CD4-positive, CD25-positive, alpha-beta regulatory T cell (primary cell): Measurements from ENCODE around the gene TF. TPM values are rescaled to one million over a fixed set of nuclear protein-coding genes. Genes with fewer than 3 reads are reported as not detected.

Source experiments
- ATAC-seq, 2 donors: fragments of 150-1000 bp; cut with Tn5 transposase; one replicate each; pipeline ENCODE4 v1.10.0; 2021; ENCODE audit warnings: low read depth in 2 of 2, moderate number of reproducible peaks in 2 of 2, moderate library complexity in 1 of 2
- DNase-seq, 3 donors: peaks; one replicate each; pipeline versions ENCODE4 v3.0.0 to v3.0.0-alpha.2; 2012 to 2022; ENCODE audit warnings: mixed read lengths in 1 of 3
- H3K27ac ChIP-seq: one replicate; pipeline ENCODE4 v1.7.0; 2013; ENCODE audit warnings: mild to moderate bottlenecking, low read length; ENCODE audit not compliant: insufficient read depth, poor library complexity, severe bottlenecking
- H3K27me3 ChIP-seq: one replicate; pipeline ENCODE4 v1.7.0; 2013; ENCODE audit warnings: low read length; ENCODE audit not compliant: control insufficient read depth, insufficient read depth
- H3K36me3 ChIP-seq: one replicate; pipeline ENCODE4 v1.7.0; 2013; ENCODE audit warnings: mild to moderate bottlenecking, low read length, moderate library complexity; ENCODE audit not compliant: control insufficient read depth, insufficient read depth
- H3K4me1 ChIP-seq: 2 replicates; pipeline ENCODE4 v1.7.0; 2013; ENCODE audit warnings: mild to moderate bottlenecking, low read length; ENCODE audit not compliant: insufficient read depth, control insufficient read depth, poor library complexity, severe bottlenecking
- H3K4me3 ChIP-seq: one replicate; pipeline ENCODE4 v1.7.0; 2013; ENCODE audit warnings: low read depth, mild to moderate bottlenecking, low read length, moderate library complexity
- H3K9me3 ChIP-seq, 2 experiments: 1 replicate in 1 of 2; 2 replicates in 1 of 2; pipeline ENCODE4 v1.7.0; 2013; ENCODE audit warnings: low read length in 2 of 2, mild to moderate bottlenecking in 1 of 2, moderate library complexity in 1 of 2; ENCODE audit not compliant: control insufficient read depth in 2 of 2
- H3K27ac Mint-ChIP-seq, 3 donors: one replicate each; pipeline ENCODE4 v1.8.0; 2020 to 2022; ENCODE audit warnings: mild to moderate bottlenecking in 3 of 3, mixed read lengths in 3 of 3, moderate library complexity in 2 of 3
- H3K27me3 Mint-ChIP-seq: one replicate; pipeline ENCODE4 v1.8.0; 2022; ENCODE audit warnings: mild to moderate bottlenecking, mixed read lengths
- H3K36me3 Mint-ChIP-seq: one replicate; pipeline ENCODE4 v1.8.0; 2020; ENCODE audit warnings: mixed read lengths
- H3K4me1 Mint-ChIP-seq, 4 donors: one replicate each; pipeline ENCODE4 v1.8.0; 2020 to 2022; ENCODE audit warnings: mixed read lengths in 4 of 4, mild to moderate bottlenecking in 1 of 4
- H3K4me3 Mint-ChIP-seq, 4 donors: one replicate each; pipeline ENCODE4 v1.8.0; 2020 to 2022; ENCODE audit warnings: mild to moderate bottlenecking in 4 of 4, mixed read lengths in 4 of 4, moderate library complexity in 3 of 4
- H3K9me3 Mint-ChIP-seq, 7 donors: one replicate each; pipeline ENCODE4 v1.8.0; 2020 to 2022; ENCODE audit warnings: mixed read lengths in 7 of 7, mild to moderate bottlenecking in 3 of 7, moderate library complexity in 2 of 7
- polyA plus RNA-seq, 4 donors: library from polyadenylated mRNA; unstranded; fragments of 300-500 nt; fragmentation: Illumina TruSeq; gene quantifications; one replicate each; pipeline ENCODE4 v1.2.3, GENCODE V29; 2021
- total RNA-seq: library from RNA; stranded (reverse); gene quantifications from one replicate; pipeline ENCODE4 v1.2.3, GENCODE V29; 2022

TF gene
- total and polyA plus RNA-seq, 5 donors from 2014 or later = 0.52 TPM; not detected in 4

- H3K36me3 ChIP-seq = no peaks in the 10 kb centered on the region
- H3K27me3 Mint-ChIP-seq = peaks cover 32% of the 10 kb centered on the region
These were observed 15.7 kb downstream of the TF start for GRCh38 chr3:133761605-133762484.

DNA sequence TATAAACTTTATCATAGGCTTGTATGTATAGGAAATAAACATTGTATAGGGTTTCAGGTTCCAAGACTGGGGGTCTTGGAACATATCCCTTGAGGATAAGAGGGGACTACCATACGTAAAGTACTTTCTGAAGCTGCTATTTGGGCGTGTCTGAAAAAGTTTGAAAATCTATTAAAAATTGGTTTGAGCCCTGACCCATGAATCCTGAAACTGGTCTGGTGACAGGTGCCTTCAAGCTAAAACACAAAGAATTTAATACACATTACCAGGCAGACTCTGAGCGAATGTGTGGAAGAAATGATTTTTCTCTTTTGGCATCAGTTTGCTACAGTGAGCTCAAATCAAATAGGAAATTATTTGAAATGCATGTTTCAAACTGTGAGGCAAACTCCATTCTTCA lies 16.3 kb downstream of the TF start:
- Histone ChIP-seq H3K27ac (no peak overlapping the region), H3K4me1 (no peaks in the 10 kb centered on the region), H3K9me3 (no peaks in the 10 kb centered on the region), H3K4me3 (no peak overlapping the region), H3K27me3 (peaks cover 12% of the 10 kb centered on the region), H3K36me3 (no peaks in the 10 kb centered on the region)
- Mint-ChIP-seq H3K9me3 (no peaks in the 10 kb centered on the region), H3K36me3 (no peaks in the 10 kb centered on the region), H3K4me1 (no peaks in the 10 kb centered on the region), H3K27ac (no peak overlapping the region), H3K4me3 (no peak overlapping the region), H3K27me3 (peaks cover 32% of the 10 kb centered on the region)
- ATAC-seq (no peak), DNase-seq (no peak)

More at GRCh38 chr3:133761605-133762484, 15.7 kb downstream of the TF start:
- Mint-ChIP-seq H3K9me3 (no peaks in the 10 kb centered on the region), H3K4me1 (no peaks in the 10 kb centered on the region), H3K27ac (no peak overlapping the region), H3K4me3 (no peak overlapping the region), H3K36me3 (no peaks in the 10 kb centered on the region)
- H3K4me1 ChIP-seq = no peaks in the 10 kb centered on the region
- H3K4me3 ChIP-seq = no peak overlapping the region
- no peaks in the 10 kb centered on the region for H3K9me3 ChIP-seq
- ATAC-seq = no peak
- peaks cover 11% of the 10 kb centered on the region for H3K27me3 ChIP-seq
- DNase-seq = no peak
- H3K27ac ChIP-seq = no peak overlapping the region

DNA sequence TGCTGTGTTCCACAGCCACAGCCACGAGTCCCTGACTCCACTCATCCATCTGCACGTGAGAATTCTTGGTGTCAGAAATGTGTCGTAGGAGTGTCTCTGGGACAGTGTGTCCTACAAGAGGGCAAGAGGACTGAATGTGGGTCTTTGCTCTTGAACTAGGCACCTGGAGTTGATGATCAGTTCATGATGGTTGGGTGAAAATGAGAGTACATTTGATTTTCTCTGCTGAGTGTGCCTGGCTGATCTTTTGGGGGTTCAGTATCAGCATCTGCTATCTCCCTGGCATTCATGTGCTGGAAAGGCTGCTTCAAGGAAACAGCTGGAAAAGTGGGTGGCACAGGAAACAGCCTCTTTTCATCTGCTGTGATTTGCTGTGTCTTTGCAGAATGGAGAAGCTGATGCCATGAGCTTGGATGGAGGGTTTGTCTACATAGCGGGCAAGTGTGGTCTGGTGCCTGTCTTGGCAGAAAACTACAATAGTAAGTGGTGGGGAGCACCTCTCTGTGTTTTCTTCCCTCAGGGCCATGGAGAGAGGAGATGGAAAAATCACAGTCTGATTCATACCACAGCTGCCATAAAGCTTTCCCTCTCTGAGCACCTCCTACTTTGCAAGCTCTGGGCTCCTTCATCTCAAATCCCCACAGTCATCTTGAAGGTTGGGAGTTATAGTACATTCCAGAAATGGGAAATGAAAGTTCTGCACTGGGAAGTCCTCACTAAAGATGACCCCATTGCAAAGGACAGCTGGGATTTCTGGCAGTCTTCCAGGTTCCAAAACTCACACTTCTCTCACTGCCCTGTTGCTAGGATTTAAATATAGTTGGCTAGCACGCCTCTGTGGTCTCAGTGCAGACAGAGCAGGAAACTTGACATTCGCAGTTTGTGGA lies 17.8 kb downstream of the TF start:
- peaks cover 22% of the 10 kb centered on the region for H3K27me3 Mint-ChIP-seq
- H3K27ac ChIP-seq = no peak overlapping the region
- DNase-seq (no peak), ATAC-seq (no peak)
- no peaks in the 10 kb centered on the region for H3K9me3 Mint-ChIP-seq
- no peak overlapping the region for H3K4me3 ChIP-seq
- H3K4me3 Mint-ChIP-seq = no peak overlapping the region
- no peaks in the 10 kb centered on the region for H3K36me3 Mint-ChIP-seq
- no peaks in the 10 kb centered on the region for H3K36me3 ChIP-seq
- no peaks in the 10 kb centered on the region for H3K4me1 ChIP-seq
- no peaks in the 10 kb centered on the region for H3K4me1 Mint-ChIP-seq
- peak overlapping the region in 1 of 3 donors; percentile 29 for H3K27ac Mint-ChIP-seq
- no peaks in the 10 kb centered on the region for H3K9me3 ChIP-seq
- H3K27me3 ChIP-seq = peaks cover 9% of the 10 kb centered on the region

DNA sequence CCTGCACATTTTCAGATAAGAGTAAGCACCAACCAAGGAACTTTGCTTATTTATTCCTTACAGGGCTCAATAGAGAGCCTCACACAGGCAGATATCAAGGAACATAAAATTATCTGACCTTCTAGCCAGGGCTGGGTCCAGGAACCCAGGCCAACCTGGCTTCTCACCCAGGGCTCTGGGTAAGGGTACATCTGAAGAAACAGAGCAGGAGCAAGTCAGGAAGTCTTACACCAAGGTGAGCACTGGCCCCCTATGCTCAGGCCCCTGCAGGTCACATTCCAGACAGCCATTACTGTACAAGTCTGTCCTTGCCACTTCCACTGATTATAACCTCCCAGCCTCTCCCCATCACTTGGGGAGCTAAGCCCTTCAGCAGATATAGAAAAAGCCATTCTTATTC lies 19.1 kb downstream of the TF start:
- Mint-ChIP-seq H3K9me3 (no peaks in the 10 kb centered on the region), H3K4me3 (no peak overlapping the region), H3K4me1 (no peaks in the 10 kb centered on the region), H3K27ac (no peak overlapping the region), H3K36me3 (no peaks in the 10 kb centered on the region), H3K27me3 (peaks cover 20% of the 10 kb centered on the region)
- Histone ChIP-seq H3K4me1 (no peaks in the 10 kb centered on the region), H3K27ac (no peak overlapping the region), H3K4me3 (no peak overlapping the region), H3K9me3 (no peaks in the 10 kb centered on the region), H3K27me3 (peaks cover 9% of the 10 kb centered on the region), H3K36me3 (no peaks in the 10 kb centered on the region)
- no peak for DNase-seq
- ATAC-seq = no peak

- no peak for DNase-seq
- no peaks in the 10 kb centered on the region for H3K4me1 Mint-ChIP-seq
- Histone ChIP-seq H3K27me3 (peaks cover 2% of the 10 kb centered on the region), H3K36me3 (no peaks in the 10 kb centered on the region), H3K9me3 (no peaks in the 10 kb centered on the region), H3K4me1 (no peaks in the 10 kb centered on the region), H3K27ac (no peak overlapping the region), H3K4me3 (no peak overlapping the region)
- peaks cover 15% of the 10 kb centered on the region for H3K27me3 Mint-ChIP-seq
- H3K27ac Mint-ChIP-seq = no peak overlapping the region
- H3K36me3 Mint-ChIP-seq = no peaks in the 10 kb centered on the region
- no peaks in the 10 kb centered on the region for H3K9me3 Mint-ChIP-seq
- ATAC-seq = no peak
- no peak overlapping the region for H3K4me3 Mint-ChIP-seq
These were observed 21.4 kb downstream of the TF start for GRCh38 chr3:133767607-133768006.

- no peak for DNase-seq
- Histone ChIP-seq H3K4me3 (no peak overlapping the region), H3K4me1 (no peaks in the 10 kb centered on the region), H3K36me3 (no peaks in the 10 kb centered on the region), H3K9me3 (no peaks in the 10 kb centered on the region), H3K27me3 (peaks cover 2% of the 10 kb centered on the region), H3K27ac (no peak overlapping the region)
- Mint-ChIP-seq H3K4me3 (no peak overlapping the region), H3K36me3 (no peaks in the 10 kb centered on the region), H3K4me1 (no peaks in the 10 kb centered on the region), H3K27me3 (peaks cover 13% of the 10 kb centered on the region), H3K9me3 (peaks cover 0 to 4% (median 0%) of the 10 kb centered on the region in 7 donors), H3K27ac (no peak overlapping the region)
- ATAC-seq = no peak
These were observed 23.3 kb downstream of the TF start for GRCh38 chr3:133769536-133769935.

DNA sequence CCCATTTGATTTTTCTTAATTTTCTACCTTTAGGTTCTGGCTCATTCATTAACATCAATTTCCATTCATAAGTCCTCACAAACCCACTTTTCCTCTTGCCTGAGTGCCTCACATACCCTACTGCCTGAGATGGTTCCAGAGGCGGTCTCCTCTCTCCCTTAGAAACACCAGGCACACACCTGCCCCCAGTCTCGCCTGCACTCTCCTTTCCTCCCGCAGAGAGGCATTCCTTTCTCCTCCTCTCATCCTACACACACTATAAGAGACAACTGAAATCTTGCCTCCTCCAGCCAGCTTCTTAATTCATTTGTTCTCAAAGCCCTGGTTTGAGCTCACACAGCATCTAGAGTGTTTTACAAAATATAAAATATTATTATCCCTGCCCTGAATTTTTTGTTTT lies 27.5 kb downstream of the TF start:
- Mint-ChIP-seq H3K4me1 (no peaks in the 10 kb centered on the region), H3K27me3 (peaks cover 11% of the 10 kb centered on the region), H3K4me3 (no peak overlapping the region), H3K27ac (no peak overlapping the region), H3K9me3 (peaks cover 0 to 4% (median 0%) of the 10 kb centered on the region in 7 donors), H3K36me3 (no peaks in the 10 kb centered on the region)
- Histone ChIP-seq H3K36me3 (no peaks in the 10 kb centered on the region), H3K27me3 (peaks cover 5% of the 10 kb centered on the region), H3K4me3 (no peak overlapping the region), H3K27ac (no peak overlapping the region), H3K9me3 (no peaks in the 10 kb centered on the region), H3K4me1 (no peaks in the 10 kb centered on the region)
- no peak for ATAC-seq
- no peak for DNase-seq
